Right lobe of liver (tissue), 4 donors: ENCODE data around the gene IGDCC3.

ENCODE experiments used
- POLR2A ChIP-seq: fragments of 450-650 bp; IDR thresholded peaks from one replicate; pipeline ENCODE4 v1.6.1; 2017; ENCODE audit warnings: antibody characterized with exemption, mild to moderate bottlenecking
- TF ChIP-seq, protein P1 (sequence below), 4 donors: fragments of 200-600 bp in 3 of 4; fragments of 450-650 bp in 1 of 4; IDR thresholded peaks; one replicate each; pipeline versions ENCODE4 v1.5.1 to v1.8.0; 2016 to 2022; ENCODE audit warnings: antibody characterized with exemption in 4 of 4, mild to moderate bottlenecking in 2 of 4
- donor health status: DM: no; HTN: no; CAD: no.
- donor health status: DM: no; HTN: no; CAD: no.
- donor health status: DM: no; HTN: yes; CAD: no.

DNA sequence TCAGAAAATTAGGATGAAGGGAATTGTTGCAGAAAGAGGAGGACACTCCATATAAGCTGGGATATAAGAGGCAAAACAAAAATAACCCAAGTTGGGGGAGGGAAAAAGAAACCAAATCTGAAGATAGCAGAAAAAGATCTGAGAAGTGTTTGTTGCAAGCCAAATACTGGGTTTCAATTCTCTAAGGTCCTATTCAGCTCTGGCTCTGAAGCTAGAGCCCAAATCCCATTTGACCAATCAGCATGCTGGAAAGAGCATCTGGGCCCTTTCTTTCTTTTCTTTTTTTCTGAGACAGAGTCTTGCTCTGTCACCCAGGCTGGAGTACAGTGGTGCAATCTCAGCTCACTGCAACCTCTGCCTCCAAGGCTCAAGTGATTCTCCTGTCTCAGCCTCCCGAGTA lies 17.3 kb downstream of the IGDCC3 start:
- TF ChIP-seq, protein P1, sequence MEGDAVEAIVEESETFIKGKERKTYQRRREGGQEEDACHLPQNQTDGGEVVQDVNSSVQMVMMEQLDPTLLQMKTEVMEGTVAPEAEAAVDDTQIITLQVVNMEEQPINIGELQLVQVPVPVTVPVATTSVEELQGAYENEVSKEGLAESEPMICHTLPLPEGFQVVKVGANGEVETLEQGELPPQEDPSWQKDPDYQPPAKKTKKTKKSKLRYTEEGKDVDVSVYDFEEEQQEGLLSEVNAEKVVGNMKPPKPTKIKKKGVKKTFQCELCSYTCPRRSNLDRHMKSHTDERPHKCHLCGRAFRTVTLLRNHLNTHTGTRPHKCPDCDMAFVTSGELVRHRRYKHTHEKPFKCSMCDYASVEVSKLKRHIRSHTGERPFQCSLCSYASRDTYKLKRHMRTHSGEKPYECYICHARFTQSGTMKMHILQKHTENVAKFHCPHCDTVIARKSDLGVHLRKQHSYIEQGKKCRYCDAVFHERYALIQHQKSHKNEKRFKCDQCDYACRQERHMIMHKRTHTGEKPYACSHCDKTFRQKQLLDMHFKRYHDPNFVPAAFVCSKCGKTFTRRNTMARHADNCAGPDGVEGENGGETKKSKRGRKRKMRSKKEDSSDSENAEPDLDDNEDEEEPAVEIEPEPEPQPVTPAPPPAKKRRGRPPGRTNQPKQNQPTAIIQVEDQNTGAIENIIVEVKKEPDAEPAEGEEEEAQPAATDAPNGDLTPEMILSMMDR (IDR thresholded peaks at IDR 0.05): no peak
- TF ChIP-seq POLR2A: no peak
